Mesendoderm (in vitro differentiated cells): ENCODE measurements around the gene PLEKHA4.
"Not testable (repeated sequence)": the region's sequence is repeated elsewhere in the genome, so short reads cannot be mapped to it uniquely, and the experiment has no call there.

Experiments used
- DNase-seq: peaks from one replicate; pipeline ENCODE4 v3.0.0; 2013
- H2AK5ac ChIP-seq: 2 replicates; pipeline ENCODE4 v1.6.1; 2013; ENCODE audit warnings: low read length, inconsistent platforms
- H2BK120ac ChIP-seq: 2 replicates; pipeline ENCODE4 v1.6.1; 2013; ENCODE audit warnings: low read depth, mild to moderate bottlenecking, low read length, moderate library complexity, mixed read lengths
- H2BK15ac ChIP-seq: replicated peaks from 2 replicates; pipeline ENCODE4 v1.6.1; 2013; ENCODE audit warnings: low read depth, mild to moderate bottlenecking, moderate library complexity
- H2BK5ac ChIP-seq: 2 replicates; pipeline ENCODE4 v1.6.1; 2013; ENCODE audit warnings: low read length, inconsistent platforms
- H3K18ac ChIP-seq: 2 replicates; pipeline ENCODE4 v1.6.1; 2013; ENCODE audit warnings: mild to moderate bottlenecking, low read length, mixed read lengths
- H3K23ac ChIP-seq: one replicate; pipeline ENCODE4 v1.6.1; 2013; ENCODE audit warnings: low read length
- H3K27ac ChIP-seq: 2 replicates; pipeline ENCODE4 v1.5.1; 2013; ENCODE audit warnings: low read depth, mild to moderate bottlenecking, inconsistent platforms, low read length, moderate library complexity
- H3K27me3 ChIP-seq: 2 replicates; pipeline ENCODE4 v1.6.1; 2013; ENCODE audit warnings: low read length, control low read depth, mild to moderate bottlenecking, inconsistent platforms; ENCODE audit not compliant: insufficient read depth, poor library complexity
- H3K36me3 ChIP-seq: 2 replicates; pipeline ENCODE4 v1.6.1; 2013; ENCODE audit warnings: low read length, inconsistent platforms; ENCODE audit not compliant: control insufficient read depth, insufficient read depth
- H3K4ac ChIP-seq: one replicate; pipeline ENCODE4 v1.6.1; 2013; ENCODE audit warnings: low read depth, mild to moderate bottlenecking, low read length, moderate library complexity
- H3K4me1 ChIP-seq: 2 replicates; pipeline ENCODE4 v1.6.1; 2013; ENCODE audit warnings: low read depth, low read length, inconsistent platforms; ENCODE audit not compliant: control insufficient read depth
- H3K4me2 ChIP-seq: 2 replicates; pipeline ENCODE4 v1.6.1; 2013; ENCODE audit warnings: low read length
- H3K4me3 ChIP-seq: 2 replicates; pipeline ENCODE4 v1.5.1; 2013; ENCODE audit warnings: mild to moderate bottlenecking, low read length
- H3K56ac ChIP-seq: one replicate; pipeline ENCODE4 v1.6.1; 2013; ENCODE audit warnings: low read length
- H3K79me1 ChIP-seq: 2 replicates; pipeline ENCODE4 v1.6.1; 2013; ENCODE audit warnings: low read length, inconsistent platforms
- H3K79me2 ChIP-seq: 2 replicates; pipeline ENCODE4 v1.6.1; 2013; ENCODE audit warnings: mild to moderate bottlenecking, low read length; ENCODE audit not compliant: control insufficient read depth, insufficient read depth
- H3K9ac ChIP-seq: 2 replicates; pipeline ENCODE4 v1.6.1; 2013; ENCODE audit warnings: low read length, inconsistent platforms
- H4K5ac ChIP-seq: one replicate; pipeline ENCODE4 v1.6.1; 2013; ENCODE audit warnings: low read length
- H4K8ac ChIP-seq: one replicate; pipeline ENCODE4 v1.6.1; 2013; ENCODE audit warnings: low read depth, mild to moderate bottlenecking, control low read depth, low read length, moderate library complexity
- WGBS: extraction: QIAGEN DNeasy Blood & Tissue Kit; methylation state at CpG from one replicate; pipeline ENCODE4 v1.1.7; 2013; ENCODE audit warnings: low lambda C conversion rate, missing lambda C conversion rate; ENCODE audit not compliant: insufficient coverage; ENCODE audit errors: extremely low coverage; 5-methylcytosine and 5-hydroxymethylcytosine counted together

The PLEKHA4 gene

GRCh38 chr19:48856921-48857320, 11.5 kb downstream of the PLEKHA4 start:
- Histone ChIP-seq H3K4me2 (no peak overlapping the region), H4K8ac (no peak overlapping the region), H2AK5ac (no peak overlapping the region), H3K23ac (no peak overlapping the region), H3K4me1 (no peaks in the 10 kb centered on the region), H3K79me2 (no peaks in the 10 kb centered on the region), H2BK5ac (no peak overlapping the region), H3K4me3 (no peak overlapping the region), H2BK120ac (no peak overlapping the region), H3K27me3 (no peaks in the 10 kb centered on the region), H3K27ac (no peak overlapping the region), H2BK15ac (no peak overlapping the region), H3K79me1 (no peaks in the 10 kb centered on the region), H3K4ac (no peak overlapping the region), H4K5ac (no peak overlapping the region), H3K56ac (no peak overlapping the region), H3K36me3 (no peaks in the 10 kb centered on the region), H3K9ac (no peak overlapping the region), H3K18ac (no peak overlapping the region)
- no peak for DNase-seq
- WGBS = 100% methylated on average over 3 of the region's 6 CpGs

GRCh38 chr19:48854103-48854502, 14.3 kb downstream of the PLEKHA4 start:
- Histone ChIP-seq H4K8ac (no peak overlapping the region), H3K4ac (no peak overlapping the region), H3K4me3 (no peak overlapping the region), H3K79me2 (no peaks in the 10 kb centered on the region), H2BK5ac (no peak overlapping the region), H3K4me1 (no peaks in the 10 kb centered on the region), H3K4me2 (no peak overlapping the region), H3K18ac (no peak overlapping the region), H3K56ac (no peak overlapping the region), H4K5ac (no peak overlapping the region), H3K36me3 (no peaks in the 10 kb centered on the region), H3K23ac (no peak overlapping the region), H3K79me1 (no peaks in the 10 kb centered on the region), H2BK120ac (no peak overlapping the region), H2AK5ac (no peak overlapping the region), H2BK15ac (no peak overlapping the region), H3K27ac (no peak overlapping the region), H3K9ac (no peak overlapping the region), H3K27me3 (no peaks in the 10 kb centered on the region)
- no CpG with 5 or more reads among the region's 7 CpGs for WGBS
- no peak for DNase-seq

GRCh38 chr19:48853483-48853882, 14.9 kb downstream of the PLEKHA4 start:
- no peak overlapping the region for H3K9ac ChIP-seq
- no peaks in the 10 kb centered on the region for H3K79me1 ChIP-seq
- H2BK5ac ChIP-seq = no peak overlapping the region
- no peak overlapping the region for H4K8ac ChIP-seq
- no peak overlapping the region for H2AK5ac ChIP-seq
- WGBS = no CpG with 5 or more reads among the region's 8 CpGs
- H3K4me1 ChIP-seq = no peaks in the 10 kb centered on the region
- H2BK15ac ChIP-seq = no peak overlapping the region
- H3K27me3 ChIP-seq = no peaks in the 10 kb centered on the region
- H3K4me2 ChIP-seq = no peak overlapping the region
- no peak overlapping the region for H3K4me3 ChIP-seq
- no peak overlapping the region for H3K4ac ChIP-seq
- no peak overlapping the region for H3K56ac ChIP-seq
- H3K23ac ChIP-seq = no peak overlapping the region
- H3K27ac ChIP-seq = no peak overlapping the region
- H2BK120ac ChIP-seq = no peak overlapping the region
- no peak overlapping the region for H4K5ac ChIP-seq
- H3K18ac ChIP-seq = no peak overlapping the region
- no peaks in the 10 kb centered on the region for H3K36me3 ChIP-seq
- no peak for DNase-seq
- no peaks in the 10 kb centered on the region for H3K79me2 ChIP-seq

- Histone ChIP-seq H3K4me1 (no peaks in the 10 kb centered on the region), H4K5ac (no peak overlapping the region), H3K27ac (no peak overlapping the region), H3K4me3 (no peak overlapping the region), H3K9ac (no peak overlapping the region), H3K27me3 (no peaks in the 10 kb centered on the region), H2AK5ac (no peak overlapping the region), H2BK5ac (no peak overlapping the region), H3K36me3 (no peaks in the 10 kb centered on the region), H3K79me2 (no peaks in the 10 kb centered on the region), H3K18ac (no peak overlapping the region), H3K4ac (no peak overlapping the region), H3K56ac (no peak overlapping the region), H3K4me2 (no peak overlapping the region), H3K79me1 (no peaks in the 10 kb centered on the region), H4K8ac (no peak overlapping the region), H2BK15ac (no peak overlapping the region), H2BK120ac (no peak overlapping the region), H3K23ac (no peak overlapping the region)
- WGBS = no CpG with 5 or more reads among the region's 4 CpGs
- no peak for DNase-seq
These were observed 16.1 kb downstream of the PLEKHA4 start for GRCh38 chr19:48852292-48852691.

- H3K9ac ChIP-seq, H3K79me1 ChIP-seq, H3K79me2 ChIP-seq, H3K27me3 ChIP-seq, H2BK120ac ChIP-seq, H4K8ac ChIP-seq, H3K23ac ChIP-seq, H3K4me1 ChIP-seq, DNase-seq, H3K27ac ChIP-seq, H3K4me3 ChIP-seq, H2AK5ac ChIP-seq, H3K56ac ChIP-seq, H3K4me2 ChIP-seq, H2BK15ac ChIP-seq, H3K18ac ChIP-seq, H4K5ac ChIP-seq, H2BK5ac ChIP-seq, H3K36me3 ChIP-seq, H3K4ac ChIP-seq: not testable (repeated sequence)
- no CpG with 5 or more reads among the region's 3 CpGs for WGBS
These were observed 21.8 kb downstream of the PLEKHA4 start for GRCh38 chr19:48846659-48847058.

GRCh38 chr19:48845384-48845783, 23.0 kb downstream of the PLEKHA4 start:
- Histone ChIP-seq H3K79me2 (no peaks in the 10 kb centered on the region), H3K27me3 (no peaks in the 10 kb centered on the region), H3K4me3 (no peak overlapping the region), H3K23ac (no peak overlapping the region), H3K4me2 (no peak overlapping the region), H3K4me1 (no peaks in the 10 kb centered on the region), H3K9ac (no peak overlapping the region), H2BK5ac (no peak overlapping the region), H3K4ac (no peak overlapping the region), H4K8ac (no peak overlapping the region), H2BK15ac (no peak overlapping the region), H2BK120ac (no peak overlapping the region), H3K56ac (no peak overlapping the region), H3K36me3 (no peaks in the 10 kb centered on the region), H3K18ac (no peak overlapping the region), H4K5ac (no peak overlapping the region), H3K79me1 (no peaks in the 10 kb centered on the region), H2AK5ac (no peak overlapping the region), H3K27ac (no peak overlapping the region)
- WGBS = no CpG with 5 or more reads among the region's 15 CpGs
- no peak for DNase-seq
